Hypothalamus (tissue), 51 donors: ENCODE results near the gene CXCL11.
A peak's percentile ranks its signal among the peaks of the same experiment; 100 is the strongest.
"Not testable (repeated sequence)": the region's sequence is repeated elsewhere in the genome, so short reads cannot be mapped to it uniquely, and the experiment has no call there.

ENCODE experiments used
- DNase-seq, 51 donors: peaks; one replicate each; lab custom pipeline; 2025; lab: John Stamatoyannopoulos, UW

Gene CXCL11

GRCh38 chr4:76044686-76045085 lies 8.8 kb upstream of the CXCL11 start:
- DNase-seq = not testable (repeated sequence)

GRCh38 chr4:76043306-76043705 lies 7.4 kb upstream of the CXCL11 start:
- not testable (repeated sequence) for DNase-seq

GRCh38 chr4:76042241-76042998 lies 6.5 kb upstream of the CXCL11 start:
- DNase-seq = not testable (repeated sequence)

GRCh38 chr4:76036855-76037254 lies 985 bp upstream of the CXCL11 start:
- no peak for DNase-seq

- DNase-seq = no peak
Observed at GRCh38 chr4:76035141-76035540, 729 bp downstream of the CXCL11 start.

GRCh38 chr4:76029300-76029699 lies 6.6 kb downstream of the CXCL11 start:
- no peak for DNase-seq

GRCh38 chr4:76028350-76028765 lies 7.5 kb downstream of the CXCL11 start:
- no peak for DNase-seq

GRCh38 chr4:76024065-76024464 lies 11.8 kb downstream of the CXCL11 start:
- DNase-seq = no peak

GRCh38 chr4:76023389-76023788 lies 12.5 kb downstream of the CXCL11 start, which contains the start of gene CXCL10:
Gene CXCL10, minus strand, starts transcription at chr4:76023497. Its CDS starts 66 bp downstream, at chr4:76023431.
- no peak for DNase-seq

- no peak for DNase-seq
Observed at GRCh38 chr4:76022677-76023076, 13.2 kb downstream of the CXCL11 start.

- no peak for DNase-seq
Observed at GRCh38 chr4:76022031-76022430, 13.8 kb downstream of the CXCL11 start.

GRCh38 chr4:76017056-76017686 lies 18.7 kb downstream of the CXCL11 start:
- DNase-seq = no peak

- DNase-seq = no peak
Observed at GRCh38 chr4:76016393-76016792, 19.5 kb downstream of the CXCL11 start.

GRCh38 chr4:76013540-76013939 lies 22.3 kb downstream of the CXCL11 start:
- DNase-seq = no peak

GRCh38 chr4:76012388-76012801 lies 23.5 kb downstream of the CXCL11 start:
- DNase-seq = no peak

GRCh38 chr4:76011700-76012387 lies 24.0 kb downstream of the CXCL11 start:
- DNase-seq = peak in 3 of 51 donors; percentile 5 to 21 (median 12)

- no peak for DNase-seq
Observed at GRCh38 chr4:76011018-76011670, 24.7 kb downstream of the CXCL11 start.

GRCh38 chr4:76010576-76010975 lies 25.3 kb downstream of the CXCL11 start:
- no peak for DNase-seq

- no peak for DNase-seq
Observed at GRCh38 chr4:76009311-76009710, 26.6 kb downstream of the CXCL11 start.

GRCh38 chr4:76007089-76007862 lies 28.6 kb downstream of the CXCL11 start, which contains the start of gene CXCL9:
Gene CXCL9, minus strand, starts transcription at chr4:76007509. Its CDS starts 60 bp downstream, at chr4:76007449.
- no peak for DNase-seq
